EH (cell line): ENCODE measurements around the gene SEMA4B.
A peak's percentile ranks its signal among the peaks of the same experiment; 100 is the strongest.

ENCODE experiments used
- DNase-seq: peaks from one replicate; pipeline ENCODE4 v3.0.0-alpha.2; 2015; ENCODE audit warnings: low read depth

Gene SEMA4B

DNA sequence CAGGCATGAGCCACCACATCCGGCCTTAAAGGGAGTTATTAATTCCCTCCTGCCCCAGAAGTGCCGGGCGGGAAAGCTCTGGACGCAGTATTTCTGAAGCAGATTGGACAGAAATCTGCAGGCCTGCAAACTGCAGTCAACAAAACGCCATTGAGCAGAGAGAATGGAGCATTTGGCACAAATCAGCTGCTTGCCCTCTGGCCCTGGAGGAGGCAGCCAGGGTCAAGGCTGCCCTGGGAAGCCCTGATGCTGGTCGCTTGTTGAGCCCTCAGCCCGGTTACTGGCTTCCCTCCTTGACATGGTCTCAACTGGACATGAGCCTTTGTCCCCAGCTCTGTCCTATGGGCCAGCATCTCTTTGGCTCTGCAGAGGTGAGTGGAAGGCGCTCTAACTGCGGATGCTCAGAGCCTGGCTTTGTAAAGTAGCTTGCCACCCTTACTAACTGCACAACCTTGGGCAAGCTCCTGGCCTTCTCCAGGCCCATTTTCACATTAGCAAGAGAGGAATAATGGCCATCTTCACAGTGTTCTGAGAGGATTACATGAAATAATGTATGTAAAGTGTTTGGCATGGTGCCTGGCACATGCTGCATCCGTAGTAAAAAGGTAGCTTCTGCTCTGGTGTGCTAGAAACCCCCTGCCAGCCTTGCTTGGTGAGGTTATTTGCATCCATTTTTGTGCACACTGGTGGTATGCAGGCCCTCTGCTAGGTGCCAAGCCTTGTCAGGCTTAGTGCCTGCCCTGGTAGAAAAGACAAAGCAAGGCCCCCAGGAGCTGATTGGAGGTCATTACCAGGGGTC lies 4.1 kb downstream of the SEMA4B start:
- DNase-seq = no peak

DNA sequence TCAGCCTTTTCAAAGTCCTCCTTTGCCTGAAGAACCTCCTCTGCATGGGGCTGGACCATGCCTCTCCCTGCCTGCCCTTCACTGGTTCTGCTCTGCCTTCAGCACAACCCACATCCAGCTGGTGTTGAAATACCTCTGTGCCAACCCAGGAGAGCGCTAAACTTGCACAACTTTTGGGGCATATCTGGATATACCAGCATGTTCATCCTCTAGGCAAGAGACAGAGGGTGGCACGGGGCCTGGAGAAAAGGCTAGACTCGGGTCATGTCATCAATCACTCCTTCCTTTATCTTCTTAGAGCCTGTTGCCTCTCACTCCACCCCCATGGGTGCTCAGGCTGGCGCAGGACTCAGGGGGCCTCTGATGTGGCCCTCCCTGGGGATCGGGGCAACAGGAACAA lies 4.8 kb downstream of the SEMA4B start:
- DNase-seq = no peak

DNA sequence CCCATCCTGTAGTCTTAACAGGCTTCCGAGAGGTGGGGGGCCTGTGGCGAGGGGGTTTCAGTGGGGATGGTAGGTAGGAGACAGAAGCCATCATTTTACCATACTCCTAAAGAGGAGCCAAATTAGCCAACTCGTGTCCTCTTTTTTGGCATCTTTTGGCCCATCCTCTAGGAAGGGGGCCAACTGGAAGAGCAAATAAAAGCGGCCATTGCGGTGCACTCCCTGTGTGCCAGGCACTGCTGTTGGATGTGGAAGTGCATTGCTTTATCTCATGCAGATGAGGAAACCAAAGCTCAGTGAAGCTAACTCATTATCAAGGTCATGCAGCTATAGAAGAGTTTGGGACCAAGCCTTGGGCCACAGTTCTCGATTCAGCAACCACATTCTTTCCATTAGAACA lies 6.1 kb downstream of the SEMA4B start:
- DNase-seq = no peak

DNA sequence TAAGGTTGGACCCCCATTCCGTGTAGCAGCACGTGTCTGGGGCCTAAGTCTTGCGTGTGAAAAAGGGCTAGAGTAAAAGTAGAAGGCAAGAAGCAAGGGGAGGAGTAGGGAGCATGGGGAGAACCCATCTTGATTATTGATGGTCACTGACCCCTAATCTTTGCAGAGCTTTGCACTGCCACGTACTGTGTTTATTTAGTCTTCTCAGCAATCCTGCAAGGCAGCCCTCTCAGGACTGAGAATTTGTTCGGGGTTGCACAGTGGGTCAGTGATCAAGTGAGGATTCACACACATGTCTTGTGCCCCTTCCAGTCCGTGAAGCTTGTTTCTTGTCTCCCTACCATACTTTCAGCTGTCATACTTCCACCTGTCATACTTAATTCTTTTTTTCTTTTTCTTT lies 7.2 kb downstream of the SEMA4B start:
- no peak for DNase-seq

DNA sequence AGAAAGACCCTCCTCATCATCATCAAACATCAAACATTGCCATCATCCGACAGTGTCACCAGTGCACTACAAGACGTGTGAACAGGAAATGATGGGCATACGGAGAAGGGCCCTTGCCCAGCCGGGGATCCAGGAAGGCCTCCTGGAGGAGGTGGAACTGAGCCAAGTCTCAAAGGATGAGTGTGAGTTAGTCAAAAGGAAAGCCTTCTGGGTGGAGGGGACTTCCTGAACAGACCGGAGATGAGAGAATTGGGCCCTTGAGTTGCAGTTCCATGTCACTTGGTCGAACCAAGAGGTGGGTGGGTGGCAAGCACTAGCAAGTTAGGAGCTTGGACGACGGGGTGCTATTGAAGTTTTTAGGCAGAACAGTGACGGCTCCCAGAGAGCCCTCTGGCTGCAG lies 8.5 kb downstream of the SEMA4B start:
- DNase-seq = peak; percentile 14

DNA sequence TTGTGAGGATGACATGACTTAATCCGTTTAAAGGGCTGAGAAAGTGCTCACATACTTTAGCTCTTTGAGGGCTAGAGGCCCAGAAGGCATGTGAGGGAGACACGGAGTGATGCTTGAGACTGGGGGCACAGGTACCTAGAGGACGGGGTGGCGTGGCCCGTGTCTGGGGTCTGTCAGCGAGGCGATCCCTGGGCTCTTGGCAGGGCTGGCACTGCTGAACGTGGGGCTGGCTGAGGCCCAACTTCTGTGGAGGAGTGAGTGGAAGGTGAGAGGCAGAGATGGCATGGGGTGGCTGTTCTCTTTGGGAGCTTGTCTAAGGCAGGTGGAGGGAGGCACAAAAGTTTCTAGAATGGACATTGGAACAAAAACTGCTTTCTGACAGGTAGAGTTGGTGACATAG lies 9.5 kb downstream of the SEMA4B start:
- no peak for DNase-seq

DNA sequence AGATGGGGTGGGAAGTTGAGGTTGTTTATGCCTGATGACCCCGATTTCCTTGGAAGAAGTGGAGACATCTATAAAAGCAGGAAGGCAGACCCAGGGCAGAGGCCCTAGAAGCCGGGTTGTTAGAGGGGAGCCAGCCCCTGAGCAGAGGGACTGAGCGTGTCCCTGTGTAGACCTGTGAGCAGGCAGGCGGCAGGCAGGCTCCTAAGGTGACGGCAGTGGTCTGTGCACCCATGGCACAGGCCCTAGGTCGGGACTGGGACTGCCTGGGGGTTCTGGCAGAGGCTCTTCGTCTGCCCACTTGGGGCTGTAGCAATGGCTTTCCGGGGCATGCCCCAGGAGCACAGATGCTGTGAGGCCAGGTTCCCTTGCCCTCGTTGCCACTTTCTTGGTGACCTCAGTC lies 9.9 kb downstream of the SEMA4B start:
- DNase-seq = no peak

DNA sequence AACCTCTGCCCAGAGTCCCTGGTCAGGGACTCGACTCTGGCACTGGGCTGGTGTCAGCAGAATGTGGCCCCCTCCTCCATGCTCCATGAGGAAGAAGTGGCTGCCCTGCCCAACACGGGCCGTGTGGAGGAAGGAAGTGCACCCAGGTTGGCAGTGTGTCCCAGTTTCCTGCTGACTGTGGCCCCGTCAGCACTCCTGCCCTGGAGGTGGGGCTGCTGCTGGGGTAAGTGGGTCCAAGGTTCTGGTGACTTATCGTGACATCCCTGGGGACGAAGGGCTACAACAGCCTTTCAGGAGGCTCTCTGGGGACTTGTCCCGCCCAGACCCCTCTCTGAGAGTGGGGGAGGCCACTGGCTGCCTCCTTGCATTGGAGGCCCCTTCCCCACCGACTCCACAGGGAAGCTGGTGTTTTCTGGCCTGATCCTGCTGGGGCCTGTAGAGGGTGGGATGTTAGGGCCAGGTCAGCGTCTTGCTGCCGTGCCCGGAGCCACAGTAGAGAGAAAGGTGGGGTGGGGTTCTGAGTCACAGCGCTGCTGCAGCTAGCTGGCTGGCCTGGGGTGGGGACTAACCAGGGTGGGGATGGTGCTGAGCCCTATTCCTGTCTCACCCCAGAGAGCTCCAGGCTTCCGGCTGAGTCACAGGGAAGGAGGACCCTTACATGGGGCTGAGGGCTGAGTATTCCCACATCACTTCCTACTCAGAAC lies 10.5 kb downstream of the SEMA4B start:
- peak; percentile 49 for DNase-seq

DNA sequence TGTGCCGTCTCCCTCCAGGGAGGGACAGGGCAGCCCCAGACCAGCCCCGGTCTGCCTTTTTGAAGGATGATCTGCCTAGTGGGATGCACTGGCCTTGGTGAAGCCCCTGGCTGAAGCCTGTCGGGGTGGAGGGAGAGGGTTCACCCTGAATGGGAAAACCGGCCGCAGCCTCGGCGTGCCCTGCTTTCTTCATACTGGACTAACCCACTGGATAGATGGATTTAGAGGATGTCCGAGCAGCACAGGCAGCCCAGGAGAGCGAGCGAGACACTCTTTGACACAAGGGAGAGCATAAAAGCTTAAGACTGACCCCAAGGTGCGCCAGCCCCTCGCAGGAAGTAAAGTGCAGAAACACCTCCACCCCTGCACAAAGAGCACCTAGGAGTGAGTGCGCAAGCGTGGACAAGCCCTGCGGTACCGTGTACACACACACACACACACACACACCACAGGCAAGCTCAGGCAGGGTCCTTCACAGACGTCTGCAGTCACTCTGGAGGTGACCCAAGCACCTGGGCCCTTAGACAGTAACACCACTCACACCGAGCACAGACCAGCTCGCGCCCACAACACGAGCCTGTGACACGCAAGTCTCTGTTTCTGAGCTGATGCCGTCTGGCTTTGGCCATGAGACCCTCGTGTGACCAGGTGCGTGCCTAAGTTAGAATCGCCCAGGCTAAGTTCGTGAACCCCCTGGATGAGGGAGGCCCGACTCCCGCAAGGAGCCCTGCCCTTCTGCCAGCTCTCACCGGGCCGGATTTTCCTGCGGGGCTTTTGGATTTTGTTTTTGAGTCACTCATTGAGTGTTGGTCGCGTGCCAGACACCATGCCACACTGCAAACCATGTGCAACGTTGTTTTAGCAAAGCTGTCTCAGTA lies 11.3 kb downstream of the SEMA4B start:
- DNase-seq = no peak

DNA sequence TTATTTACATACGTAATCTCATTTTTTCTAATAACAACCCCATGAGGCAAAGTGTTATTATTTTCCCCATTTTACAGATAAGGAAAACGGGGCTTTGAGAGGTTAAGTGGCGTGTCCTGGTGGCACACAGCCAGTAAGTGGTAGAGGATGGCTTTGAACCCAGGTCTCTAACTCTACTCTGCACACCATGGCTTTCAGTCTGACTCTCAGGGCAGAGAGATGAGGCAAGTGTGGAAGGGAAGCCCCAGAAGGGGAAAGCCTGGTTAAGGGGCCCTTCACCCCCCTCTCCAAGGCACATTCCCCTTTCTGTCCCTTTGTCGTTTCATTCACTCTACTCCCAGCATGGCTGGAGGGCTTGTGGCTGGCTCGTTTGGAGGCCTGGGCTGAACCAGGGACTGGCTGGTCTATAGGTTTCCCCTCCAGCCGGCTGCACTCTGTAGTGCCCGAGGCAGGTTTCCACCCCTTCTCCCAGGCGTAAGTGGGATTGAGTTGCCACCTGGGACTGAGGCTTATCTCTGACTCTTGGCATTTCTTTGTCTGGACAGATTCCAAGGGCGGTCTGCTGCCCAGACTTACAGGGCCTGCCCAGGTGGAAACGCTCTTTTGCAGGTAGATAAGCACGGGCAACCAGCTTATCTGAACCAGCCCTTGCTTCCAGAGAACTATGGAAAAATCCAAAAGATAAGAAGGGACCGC lies 12.1 kb downstream of the SEMA4B start:
- DNase-seq = no peak

DNA sequence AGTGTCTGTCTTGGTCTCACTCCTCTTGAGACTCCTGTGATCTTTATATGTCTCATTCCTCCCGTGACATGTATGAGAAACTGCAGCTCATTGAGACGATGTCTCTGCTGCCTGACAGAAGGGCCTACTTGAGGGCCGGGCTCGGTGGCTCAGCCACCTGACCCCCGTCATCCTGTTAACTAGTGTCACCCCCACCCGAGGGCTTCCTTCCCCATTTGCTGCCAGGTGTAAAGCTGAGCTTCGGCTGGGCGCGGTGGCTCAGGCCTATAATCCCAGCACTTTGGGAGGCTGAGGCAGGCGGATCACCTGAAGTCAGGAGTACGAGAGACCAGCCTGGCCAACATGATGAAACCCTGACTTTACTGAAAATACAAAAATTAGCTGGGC lies 12.7 kb downstream of the SEMA4B start:
- DNase-seq = no peak

DNA sequence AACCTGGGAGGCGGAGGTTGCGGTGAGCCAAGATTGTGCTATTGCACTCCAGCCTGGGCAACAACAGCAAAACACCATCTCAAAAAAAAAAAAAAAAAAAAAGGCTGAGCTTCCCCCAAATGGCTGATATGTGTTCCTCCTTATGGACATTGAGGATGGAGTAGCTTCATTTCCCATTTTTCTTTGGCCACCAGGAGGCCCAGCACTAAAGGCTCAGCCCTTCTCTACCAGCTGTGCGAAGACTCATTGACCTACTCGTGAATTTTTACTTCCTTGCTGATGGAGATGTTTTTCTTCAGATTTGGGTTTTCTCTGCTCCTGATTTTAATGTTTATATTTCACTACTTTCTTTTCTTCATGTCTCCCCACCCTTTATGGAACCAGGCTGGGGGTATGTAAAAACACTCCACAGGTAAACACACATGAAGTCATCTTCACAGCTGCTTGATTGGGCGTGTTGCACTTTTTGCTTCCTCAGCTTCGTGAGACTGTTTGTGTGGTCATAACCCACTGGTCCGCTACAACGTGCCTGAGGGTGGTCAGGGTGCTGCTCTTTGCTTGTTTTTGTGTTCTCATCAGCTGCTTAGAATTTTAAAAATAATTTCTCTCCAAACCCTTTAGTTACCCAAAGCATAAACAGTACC lies 13.5 kb downstream of the SEMA4B start:
- DNase-seq = peak; percentile 22

DNA sequence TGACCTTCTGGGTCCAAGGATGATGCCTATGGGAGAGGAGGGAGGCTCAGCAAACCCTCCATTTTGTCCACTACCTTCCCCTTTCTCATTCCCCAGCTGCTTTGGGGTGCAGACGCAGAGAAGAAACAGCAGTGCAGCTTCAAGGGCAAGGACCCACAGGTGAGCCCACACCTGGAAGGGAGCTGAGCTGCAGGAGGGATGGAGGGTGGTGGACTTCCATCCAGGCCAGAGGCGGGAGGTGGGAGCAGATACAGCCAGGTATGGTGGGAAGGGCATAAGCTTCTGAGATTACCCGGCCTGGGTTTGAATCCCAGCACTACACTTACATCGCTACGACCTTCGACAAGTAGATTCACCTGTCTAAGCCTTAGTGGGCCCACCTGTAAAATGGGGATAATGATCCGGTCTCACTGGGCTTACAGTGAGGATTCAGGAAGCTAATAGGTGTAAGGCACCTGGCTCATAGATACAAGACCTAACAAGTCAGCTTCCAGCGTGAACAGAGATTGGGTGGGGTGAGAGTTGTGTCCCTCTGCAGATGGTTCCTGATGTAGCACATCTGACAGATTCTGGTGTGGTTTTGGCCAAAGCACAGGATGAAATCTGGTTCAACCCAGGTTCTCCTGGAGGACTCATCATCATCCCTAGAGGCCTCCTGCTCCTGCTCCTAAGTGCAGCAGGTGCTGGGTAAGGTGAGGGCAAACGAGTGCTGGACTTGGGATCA lies 16.7 kb downstream of the SEMA4B start:
- DNase-seq = no peak

DNA sequence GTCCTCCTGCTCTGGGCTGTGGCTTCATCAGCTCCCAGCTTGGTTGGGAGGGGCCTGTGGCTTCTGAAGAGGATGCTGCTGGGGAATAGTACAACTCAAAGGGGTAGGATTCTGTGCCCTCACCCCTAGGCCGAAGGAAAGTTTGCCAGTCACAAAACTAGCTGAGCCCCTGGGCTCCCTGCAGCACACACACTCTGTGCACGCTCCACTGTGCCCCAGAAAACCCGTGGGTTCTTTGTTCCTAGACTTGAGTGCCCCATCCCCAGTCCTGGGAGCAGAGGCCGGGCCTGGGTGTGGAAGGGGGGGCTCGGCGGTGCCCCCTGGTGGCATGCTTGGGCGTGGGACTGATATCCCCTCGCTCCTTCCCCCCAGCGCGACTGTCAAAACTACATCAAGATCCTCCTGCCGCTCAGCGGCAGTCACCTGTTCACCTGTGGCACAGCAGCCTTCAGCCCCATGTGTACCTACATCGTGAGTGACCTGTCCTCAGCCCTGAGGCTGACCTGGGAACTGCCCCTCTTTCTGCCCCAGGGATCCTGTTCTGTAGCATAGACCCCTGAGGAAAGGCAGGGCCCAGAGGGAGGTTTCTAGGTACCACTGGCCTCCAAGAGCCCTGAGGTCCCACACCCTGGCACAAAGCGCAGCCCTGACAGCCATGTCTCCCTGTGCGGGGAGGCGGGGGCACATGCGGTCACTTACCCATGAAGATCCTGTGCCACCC lies 18.5 kb downstream of the SEMA4B start:
- DNase-seq = peak; percentile 41

DNA sequence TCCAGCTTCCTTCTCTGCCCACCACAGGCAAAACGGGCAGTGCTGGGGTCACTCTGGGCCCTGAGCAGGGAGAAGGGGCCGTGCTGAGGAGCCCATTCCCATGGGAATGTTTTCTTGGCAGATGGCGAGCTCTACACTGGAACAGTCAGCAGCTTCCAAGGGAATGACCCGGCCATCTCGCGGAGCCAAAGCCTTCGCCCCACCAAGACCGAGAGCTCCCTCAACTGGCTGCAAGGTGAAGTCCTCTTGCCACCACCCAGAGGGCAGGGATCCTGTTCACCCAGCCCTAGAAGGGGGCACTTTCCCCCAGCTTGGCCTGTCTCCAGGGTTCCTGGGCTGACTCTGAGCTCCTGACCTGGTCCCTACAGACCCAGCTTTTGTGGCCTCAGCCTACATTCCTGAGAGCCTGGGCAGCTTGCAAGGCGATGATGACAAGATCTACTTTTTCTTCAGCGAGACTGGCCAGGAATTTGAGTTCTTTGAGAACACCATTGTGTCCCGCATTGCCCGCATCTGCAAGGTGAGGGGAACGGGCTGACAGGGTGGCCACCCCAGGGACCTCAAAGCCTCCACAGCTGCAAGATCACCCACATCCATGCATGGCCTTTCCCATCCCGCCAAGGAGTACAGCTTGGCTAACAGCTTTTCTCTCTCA lies 20.2 kb downstream of the SEMA4B start:
- DNase-seq = peak; percentile 85

DNA sequence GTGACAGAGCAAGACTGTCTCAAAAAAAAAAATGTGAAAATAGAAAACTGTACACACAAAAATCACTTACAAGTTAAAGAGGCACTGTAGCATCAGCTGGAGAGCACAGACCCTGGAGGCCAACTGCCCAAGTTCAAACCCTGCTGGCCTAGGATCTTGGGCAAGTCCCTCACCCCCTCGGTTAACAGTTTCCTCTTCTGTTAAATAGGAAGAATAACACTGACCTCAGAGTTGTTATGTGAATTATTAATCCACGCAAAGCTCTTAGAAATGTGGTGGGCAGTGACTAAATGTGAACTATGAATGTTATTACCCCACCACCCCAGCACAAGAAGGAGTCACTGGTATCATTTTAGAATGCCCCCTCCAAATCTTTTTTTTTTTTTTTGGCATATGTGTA lies 21.4 kb downstream of the SEMA4B start:
- no peak for DNase-seq

DNA sequence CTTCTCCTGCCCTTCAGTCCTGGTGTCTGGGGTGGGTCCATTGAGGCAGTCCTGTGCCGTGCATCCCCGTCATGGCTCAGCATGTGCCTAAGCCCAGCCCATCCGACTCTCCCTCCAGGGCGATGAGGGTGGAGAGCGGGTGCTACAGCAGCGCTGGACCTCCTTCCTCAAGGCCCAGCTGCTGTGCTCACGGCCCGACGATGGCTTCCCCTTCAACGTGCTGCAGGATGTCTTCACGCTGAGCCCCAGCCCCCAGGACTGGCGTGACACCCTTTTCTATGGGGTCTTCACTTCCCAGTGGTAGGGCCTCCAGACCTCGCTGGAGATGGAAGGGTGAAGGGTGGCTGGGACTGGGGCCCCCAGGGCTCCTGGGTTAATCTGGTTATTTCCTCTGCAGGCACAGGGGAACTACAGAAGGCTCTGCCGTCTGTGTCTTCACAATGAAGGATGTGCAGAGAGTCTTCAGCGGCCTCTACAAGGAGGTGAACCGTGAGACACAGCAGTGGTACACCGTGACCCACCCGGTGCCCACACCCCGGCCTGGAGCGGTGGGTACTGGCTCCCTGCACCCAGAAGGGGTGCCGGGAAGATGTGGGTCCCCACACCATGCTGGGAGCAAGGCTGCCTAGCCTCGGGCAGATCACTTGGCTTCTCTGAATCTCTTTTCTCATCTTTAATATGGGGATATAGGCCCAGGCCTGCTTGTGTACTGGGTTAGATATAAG lies 22.5 kb downstream of the SEMA4B start:
- DNase-seq = no peak

DNA sequence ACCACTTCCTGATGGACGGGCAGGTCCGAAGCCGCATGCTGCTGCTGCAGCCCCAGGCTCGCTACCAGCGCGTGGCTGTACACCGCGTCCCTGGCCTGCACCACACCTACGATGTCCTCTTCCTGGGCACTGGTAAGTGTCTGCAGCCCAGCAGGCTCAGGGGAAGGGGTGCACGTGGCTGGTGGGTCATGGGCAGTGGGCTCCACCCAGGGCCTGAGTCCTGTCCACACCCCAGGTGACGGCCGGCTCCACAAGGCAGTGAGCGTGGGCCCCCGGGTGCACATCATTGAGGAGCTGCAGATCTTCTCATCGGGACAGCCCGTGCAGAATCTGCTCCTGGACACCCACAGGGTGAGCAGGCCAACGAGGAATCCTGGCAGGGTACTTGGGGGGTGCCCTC lies 23.9 kb downstream of the SEMA4B start:
- no peak for DNase-seq
